Measurements from ENCODE around the gene TLN1.

GRCh38 chr9:35734096-35734495 is 2.1 kb upstream of the TLN1 start:
- TF ChIP-seq POLR2A (IDR thresholded peaks at IDR 0.05; ENCODE audit: low read depth, low read length) (no peak), ELK1 (IDR thresholded peaks at IDR 0.05; ENCODE audit: borderline replicate concordance, low read depth, low read length) (no peak), CTCF (conservative IDR thresholded peaks at IDR 0.05; ENCODE audit: low read depth, low read length) (no peak), USF2 (IDR thresholded peaks at IDR 0.05; ENCODE audit: low read depth, low read length) (no peak), CHD1 (IDR thresholded peaks at IDR 0.05; ENCODE audit: low read depth, low read length) (no peak)
